ENCODE measurements around the gene UGT1A4. TPM values are rescaled to one million over a fixed set of nuclear protein-coding genes. Genes with fewer than 3 reads are reported as not detected.

The UGT1A4 gene
- total RNA-seq = 0.29 TPM

GRCh38 chr2:233718552-233718951 is at the start of gene UGT1A4:
Gene UGT1A4 (plus strand): TSS chr2:233718736. CDS start chr2:233718821, 85 bp downstream.

GRCh38 chr2:233671290-233672161 is 47.0 kb upstream of the UGT1A4 start, which contains the start of gene UGT1A9:
Gene UGT1A9 (plus strand): TSS chr2:233671898. CDS start chr2:233671935, 37 bp downstream.

GRCh38 chr2:233681521-233682099 is 36.9 kb upstream of the UGT1A4 start, which contains the start of gene UGT1A7:
Gene UGT1A7 (plus strand): TSS chr2:233681901. CDS start chr2:233681938, 37 bp downstream.

GRCh38 chr2:233692648-233693047 is 25.9 kb upstream of the UGT1A4 start, which contains the start of gene UGT1A6:
Gene UGT1A6 (plus strand): TSS chr2:233692890. CDS start chr2:233693005, 115 bp downstream.

GRCh38 chr2:233712611-233713261 is 5.8 kb upstream of the UGT1A4 start, which contains the start of gene UGT1A5:
Gene UGT1A5 (plus strand): TSS chr2:233712907. CDS start chr2:233712992, 85 bp downstream.

GRCh38 chr2:233728723-233729301 is 10.3 kb downstream of the UGT1A4 start, which contains the start of gene UGT1A3:
Gene UGT1A3 (plus strand): TSS chr2:233729042. CDS start chr2:233729127, 85 bp downstream.

GRCh38 chr2:233760043-233760442 is 41.5 kb downstream of the UGT1A4 start, which contains the start of gene UGT1A1:
Gene UGT1A1 (plus strand): TSS chr2:233760270. CDS start chr2:233760288, 18 bp downstream.

GRCh38 chr2:233778030-233778429 is 59.5 kb downstream of the UGT1A4 start, which contains the start of gene MROH2A:
Gene MROH2A (plus strand): TSS chr2:233778330. CDS start chr2:233779359, 1,029 bp downstream.

Other genes with a start within 250 kb of the UGT1A4 start
- gene USP40, start 152.0 kb upstream of the UGT1A4 start, total RNA-seq = 54.5 TPM
- not detected for gene UGT1A8, start 101.1 kb upstream of the UGT1A4 start, total RNA-seq
- not detected for gene UGT1A10, start 82.3 kb upstream of the UGT1A4 start, total RNA-seq
- gene UGT1A9, start 46.8 kb upstream of the UGT1A4 start, total RNA-seq = 1.4 TPM
- not detected for gene UGT1A7, start 36.8 kb upstream of the UGT1A4 start, total RNA-seq
- gene UGT1A6, start 25.8 kb upstream of the UGT1A4 start, total RNA-seq = 3.4 TPM
- not detected for gene UGT1A5, start 5.8 kb upstream of the UGT1A4 start, total RNA-seq
- gene UGT1A3, start 10.3 kb downstream of the UGT1A4 start, total RNA-seq = not detected
- gene UGT1A1, start 41.5 kb downstream of the UGT1A4 start, total RNA-seq = 0.18 TPM
- 0.53 TPM for gene MROH2A, start 59.6 kb downstream of the UGT1A4 start, total RNA-seq
- gene HJURP, start 135.8 kb downstream of the UGT1A4 start, total RNA-seq = 13.3 TPM
- not detected for gene TRPM8, start 198.6 kb downstream of the UGT1A4 start, total RNA-seq

Measured in metanephros (tissue), 1 donor.